Lower leg skin (tissue), 4 donors: Measurements from ENCODE around the gene TMEM135. TPM values are rescaled to one million over a fixed set of nuclear protein-coding genes. Genes with fewer than 3 reads are reported as not detected.
"Not testable (repeated sequence)": the region's sequence is repeated elsewhere in the genome, so short reads cannot be mapped to it uniquely, and the experiment has no call there.

Experiments
- DNase-seq, 2 donors: peaks; one replicate each; pipeline ENCODE4 v3.0.0-alpha.2; 2019; ENCODE audit warnings: low spot score in 2 of 2
- H3K4me3 ChIP-seq: fragments of 200-600 bp; sonication (generic); 2 replicates; pipeline ENCODE4 v1.5.1; 2017; ENCODE audit warnings: mild to moderate bottlenecking, low read depth; ENCODE audit not compliant: poor library complexity, severe bottlenecking
- POLR2A ChIP-seq, 2 donors: fragments of 450-650 bp; IDR thresholded peaks; one replicate each; pipeline ENCODE4 v1.6.1; 2016 to 2017; ENCODE audit warnings: antibody characterized with exemption in 2 of 2, mild to moderate bottlenecking in 1 of 2, moderate library complexity in 1 of 2
- WGBS, 2 donors: methylation state at CpG; one replicate each; pipeline ENCODE4 v1.1.5; 2018; 5-methylcytosine and 5-hydroxymethylcytosine counted together
- intact Hi-C: fragments of 100-400 bp; cut with DNase I; formaldehyde crosslinking; loops from one replicate; pipeline ENCODE4 v1.15.0; 2023; ENCODE audit warnings: low total_unique reads
- total RNA-seq, 4 donors: library from RNA; depleted of rRNA; stranded (reverse); fragments of >200 nt; gene quantifications; one replicate each; pipeline ENCODE4 v1.1.0, GENCODE V29; 2016
- TF ChIP-seq, protein P1 (sequence below), 3 donors: fragments of 450-650 bp; IDR thresholded peaks; one replicate each; pipeline ENCODE4 v1.5.1; 2016; ENCODE audit warnings: antibody characterized with exemption in 3 of 3, mild to moderate bottlenecking in 3 of 3, moderate library complexity in 2 of 3

TMEM135 gene
- total RNA-seq, 4 donors from 2014 or later: 6.2 to 14.2 (median 10.3) TPM

DNA sequence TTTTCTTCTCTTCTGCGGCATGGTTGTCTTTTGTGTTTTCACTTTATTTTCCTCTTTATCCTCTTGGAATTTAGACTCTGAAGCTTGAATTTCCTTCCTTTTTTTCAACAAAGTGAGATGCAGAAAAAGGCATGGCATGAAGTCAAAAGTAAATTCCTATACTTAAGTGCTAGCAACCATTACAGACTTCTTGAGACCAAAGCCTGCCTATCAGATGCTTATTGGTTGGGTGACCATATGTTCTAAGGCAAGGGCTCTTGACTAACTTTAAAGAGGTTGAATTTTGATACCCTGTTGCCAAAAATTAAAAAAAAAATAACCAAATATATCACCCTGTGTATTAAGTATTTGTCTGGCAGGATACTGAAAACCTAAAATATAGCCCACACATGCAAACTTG lies 237.4 kb downstream of the TMEM135 start:
- TF ChIP-seq POLR2A (IDR thresholded peaks at IDR 0.05): no peak
- TF ChIP-seq, protein P1, sequence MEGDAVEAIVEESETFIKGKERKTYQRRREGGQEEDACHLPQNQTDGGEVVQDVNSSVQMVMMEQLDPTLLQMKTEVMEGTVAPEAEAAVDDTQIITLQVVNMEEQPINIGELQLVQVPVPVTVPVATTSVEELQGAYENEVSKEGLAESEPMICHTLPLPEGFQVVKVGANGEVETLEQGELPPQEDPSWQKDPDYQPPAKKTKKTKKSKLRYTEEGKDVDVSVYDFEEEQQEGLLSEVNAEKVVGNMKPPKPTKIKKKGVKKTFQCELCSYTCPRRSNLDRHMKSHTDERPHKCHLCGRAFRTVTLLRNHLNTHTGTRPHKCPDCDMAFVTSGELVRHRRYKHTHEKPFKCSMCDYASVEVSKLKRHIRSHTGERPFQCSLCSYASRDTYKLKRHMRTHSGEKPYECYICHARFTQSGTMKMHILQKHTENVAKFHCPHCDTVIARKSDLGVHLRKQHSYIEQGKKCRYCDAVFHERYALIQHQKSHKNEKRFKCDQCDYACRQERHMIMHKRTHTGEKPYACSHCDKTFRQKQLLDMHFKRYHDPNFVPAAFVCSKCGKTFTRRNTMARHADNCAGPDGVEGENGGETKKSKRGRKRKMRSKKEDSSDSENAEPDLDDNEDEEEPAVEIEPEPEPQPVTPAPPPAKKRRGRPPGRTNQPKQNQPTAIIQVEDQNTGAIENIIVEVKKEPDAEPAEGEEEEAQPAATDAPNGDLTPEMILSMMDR (IDR thresholded peaks at IDR 0.05): no peak
- intact Hi-C loops: no loop called here
- no peak overlapping the region for H3K4me3 ChIP-seq
- no peak for DNase-seq
- 59 to 74% methylated on average over 1 of the region's 1 CpG for WGBS, 2 donors

DNA sequence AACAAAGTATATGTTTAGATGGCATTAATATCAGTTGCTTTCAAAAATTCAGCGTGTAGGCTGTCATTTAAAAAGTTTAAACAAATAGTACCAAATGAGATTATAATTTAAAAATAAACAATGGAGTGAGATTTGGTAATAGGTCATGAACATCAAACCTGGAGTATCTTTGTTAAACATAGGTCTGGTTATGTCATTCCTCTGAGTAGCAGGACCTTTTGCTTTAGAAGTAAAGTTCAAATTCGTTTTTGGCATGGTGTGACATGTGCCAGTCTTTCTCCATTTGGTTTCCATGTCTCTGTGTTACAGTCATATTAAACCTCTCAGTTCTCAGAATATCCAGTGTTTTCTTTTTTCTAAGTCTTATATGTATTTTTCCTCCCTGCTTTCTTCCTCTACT lies 242.4 kb downstream of the TMEM135 start:
- DNase-seq: no peak
- WGBS, 2 donors: 43 to 73% methylated on average over 2 of the region's 2 CpGs
- intact Hi-C loops: no loop called here
- TF ChIP-seq POLR2A (IDR thresholded peaks at IDR 0.05): no peak
- TF ChIP-seq, protein P1 (IDR thresholded peaks at IDR 0.05): no peak
- no peak overlapping the region for H3K4me3 ChIP-seq

DNA sequence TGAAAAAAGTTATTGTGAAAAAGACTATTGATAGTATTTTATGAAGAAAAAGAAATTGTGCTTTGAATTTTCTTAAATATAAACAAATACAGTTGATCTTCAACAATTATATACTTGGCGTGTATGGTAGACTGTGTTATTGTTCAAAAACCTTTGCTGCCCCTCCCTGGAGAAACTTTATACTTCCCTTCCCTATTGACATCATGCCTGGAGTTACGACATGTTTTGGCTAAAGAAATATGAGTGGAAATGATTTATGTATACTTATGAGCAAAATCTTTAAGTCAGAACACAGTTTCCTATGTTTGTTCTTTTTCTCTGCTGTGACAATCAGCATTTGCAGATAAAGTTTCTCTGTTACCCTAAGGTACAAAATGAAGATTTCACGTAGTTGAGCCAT lies 243.8 kb downstream of the TMEM135 start:
- no peak for DNase-seq
- intact Hi-C loops: no loop called here
- TF ChIP-seq POLR2A (IDR thresholded peaks at IDR 0.05): no peak
- TF ChIP-seq, protein P1 (IDR thresholded peaks at IDR 0.05): no peak
- H3K4me3 ChIP-seq: no peak overlapping the region
- WGBS, 2 donors: 24% methylated on average over 3 of the region's 3 CpGs

DNA sequence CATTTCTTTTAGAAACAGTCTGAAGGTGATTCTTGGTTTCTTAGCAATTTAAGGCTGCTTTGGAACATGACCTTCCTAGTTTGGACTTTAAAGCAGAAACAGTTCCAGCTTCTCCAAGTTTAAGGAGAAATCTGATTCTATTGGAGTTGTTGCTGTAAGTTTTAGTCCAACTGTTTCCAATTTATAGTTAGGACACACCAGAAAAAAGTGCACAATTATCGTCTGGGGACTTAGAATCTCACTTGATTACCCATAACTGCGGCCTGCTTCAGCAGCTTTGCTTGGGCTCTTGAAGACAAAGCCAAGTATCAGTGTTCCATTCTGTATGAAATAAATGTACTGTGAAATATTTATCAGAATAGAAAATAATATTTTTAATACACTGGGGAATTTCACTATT lies 246.6 kb downstream of the TMEM135 start:
- no peak for DNase-seq
- no peak overlapping the region for H3K4me3 ChIP-seq
- intact Hi-C loops: no loop called here
- WGBS, 2 donors: 26 to 62% methylated on average over 2 of the region's 2 CpGs
- TF ChIP-seq, protein P1 (IDR thresholded peaks at IDR 0.05): no peak
- TF ChIP-seq POLR2A (IDR thresholded peaks at IDR 0.05): no peak

DNA sequence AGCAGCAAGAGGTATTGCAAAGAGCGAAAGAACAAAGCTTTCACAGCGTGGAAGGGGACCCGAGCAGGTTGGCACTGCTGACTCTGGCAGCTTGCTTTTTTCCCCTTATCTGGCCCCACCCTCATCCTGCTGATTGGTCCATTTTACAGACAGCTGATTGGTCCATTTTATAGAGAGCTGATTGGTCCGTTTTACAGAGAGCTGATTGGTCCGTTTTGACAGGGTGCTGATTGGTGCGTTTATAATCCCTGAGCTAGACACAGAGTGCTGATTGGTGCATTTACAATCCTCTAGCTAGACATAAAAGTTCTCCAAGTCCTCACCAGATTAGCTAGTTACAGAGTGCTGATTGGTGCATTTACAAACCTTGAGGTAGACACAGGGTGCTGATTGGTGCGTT lies 247.9 kb downstream of the TMEM135 start:
- intact Hi-C loops: loop anchor here (5.0 kb wide), 1 partner anchor 338 kb away; no protein-coding TSS in a partner anchor
- not testable (repeated sequence) for H3K4me3 ChIP-seq, DNase-seq
- 91 to 94% methylated on average over 7 of the region's 7 CpGs for WGBS, 2 donors

DNA sequence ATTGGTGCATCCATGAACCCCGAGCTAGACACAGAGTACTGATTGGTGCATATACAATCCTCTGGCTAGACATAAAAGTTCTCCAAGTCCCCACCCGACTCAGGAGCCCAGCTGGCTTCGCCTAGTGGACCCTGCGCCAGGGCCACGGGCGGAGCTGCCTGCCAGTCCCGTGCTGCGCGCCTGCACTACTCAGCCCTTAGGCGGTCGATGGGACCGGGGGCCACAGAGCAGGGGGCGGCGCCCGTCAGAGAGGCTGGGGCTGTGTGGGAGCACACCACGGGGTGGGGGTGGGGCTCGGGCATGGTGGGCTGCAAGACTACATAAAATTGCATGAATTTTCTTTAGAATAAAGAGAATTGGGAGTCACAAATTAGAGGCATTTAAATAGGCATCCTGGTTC lies 248.6 kb downstream of the TMEM135 start:
- WGBS, 2 donors: 94% methylated on average over 17 of the region's 17 CpGs

More for the DNA sequence above, 248.6 kb downstream of the TMEM135 start:
- intact Hi-C loops: loop anchor here (5.0 kb wide), 1 partner anchor 339 kb away; no protein-coding TSS in a partner anchor
- DNase-seq: no peak
- H3K4me3 ChIP-seq: no peak overlapping the region
- TF ChIP-seq, protein P1 (IDR thresholded peaks at IDR 0.05): no peak
- no peak for TF ChIP-seq POLR2A (IDR thresholded peaks at IDR 0.05)
